ENCODE data around the gene HPGD.

DNA sequence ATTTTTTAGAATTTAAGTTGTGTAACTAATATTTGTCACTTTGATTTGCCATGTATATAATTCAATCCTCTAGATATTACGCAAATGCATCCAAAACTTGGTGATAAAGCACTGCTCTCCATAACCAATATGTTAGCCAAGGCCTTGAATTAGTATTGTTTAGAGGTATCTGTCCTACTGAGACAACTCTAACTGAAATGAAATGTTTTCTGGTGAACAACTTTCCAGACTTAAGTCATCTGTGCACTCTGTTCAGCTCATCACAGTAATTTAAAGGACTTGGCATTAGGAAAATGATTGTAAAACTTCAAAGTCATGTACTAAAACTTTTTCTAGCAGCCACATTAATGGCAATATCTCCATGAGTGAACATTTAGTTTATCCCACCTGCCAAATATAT lies 73.1 kb downstream of the HPGD start:
- TF ChIP-seq, protein P1, sequence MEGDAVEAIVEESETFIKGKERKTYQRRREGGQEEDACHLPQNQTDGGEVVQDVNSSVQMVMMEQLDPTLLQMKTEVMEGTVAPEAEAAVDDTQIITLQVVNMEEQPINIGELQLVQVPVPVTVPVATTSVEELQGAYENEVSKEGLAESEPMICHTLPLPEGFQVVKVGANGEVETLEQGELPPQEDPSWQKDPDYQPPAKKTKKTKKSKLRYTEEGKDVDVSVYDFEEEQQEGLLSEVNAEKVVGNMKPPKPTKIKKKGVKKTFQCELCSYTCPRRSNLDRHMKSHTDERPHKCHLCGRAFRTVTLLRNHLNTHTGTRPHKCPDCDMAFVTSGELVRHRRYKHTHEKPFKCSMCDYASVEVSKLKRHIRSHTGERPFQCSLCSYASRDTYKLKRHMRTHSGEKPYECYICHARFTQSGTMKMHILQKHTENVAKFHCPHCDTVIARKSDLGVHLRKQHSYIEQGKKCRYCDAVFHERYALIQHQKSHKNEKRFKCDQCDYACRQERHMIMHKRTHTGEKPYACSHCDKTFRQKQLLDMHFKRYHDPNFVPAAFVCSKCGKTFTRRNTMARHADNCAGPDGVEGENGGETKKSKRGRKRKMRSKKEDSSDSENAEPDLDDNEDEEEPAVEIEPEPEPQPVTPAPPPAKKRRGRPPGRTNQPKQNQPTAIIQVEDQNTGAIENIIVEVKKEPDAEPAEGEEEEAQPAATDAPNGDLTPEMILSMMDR (IDR thresholded peaks at IDR 0.05), result no peak
- TF ChIP-seq POLR2AphosphoS5 (IDR thresholded peaks at IDR 0.05; ENCODE audit: insufficient read depth in 1 of 2, low read depth in 1 of 2) (no peak), POLR2A (IDR thresholded peaks at IDR 0.05) (no peak)
